GM23338 (cell line): ENCODE data around the gene CXCL16. TPM values are rescaled to one million over a fixed set of nuclear protein-coding genes. Genes with fewer than 3 reads are reported as not detected.

ENCODE experiments used
- ATAC-seq: fragments of 200-7000 bp; cut with Tn5 transposase; 3 replicates; pipeline ENCODE4 v1.9.1; 2020
- DNase-seq: peaks from one replicate; pipeline ENCODE4 v3.0.0-alpha.2; 2015; ENCODE audit warnings: low spot score
- H2AFZ ChIP-seq: fragments of 200-600 bp; sonication (generic); 2 replicates; pipeline ENCODE4 v1.8.0; 2016; ENCODE audit warnings: antibody characterized with exemption, mild to moderate bottlenecking, moderate library complexity
- H3F3A ChIP-seq: fragments of 200-600 bp; sonication (generic); replicated peaks from 2 replicates; pipeline ENCODE4 v1.8.0; 2017; ENCODE audit warnings: antibody characterized with exemption, mixed run types, low read depth
- H3K27ac ChIP-seq: fragments of 200-600 bp; sonication (generic); 2 replicates; pipeline ENCODE4 v1.6.1; 2016; ENCODE audit warnings: low read depth
- H3K27me3 ChIP-seq: fragments of 200-600 bp; sonication (generic); 2 replicates; pipeline ENCODE4 v1.8.0; 2016; ENCODE audit warnings: mild to moderate bottlenecking, mixed run types, moderate library complexity; ENCODE audit not compliant: insufficient read depth
- H3K36me3 ChIP-seq: fragments of 200-600 bp; sonication (generic); 2 replicates; pipeline ENCODE4 v1.8.0; 2016; ENCODE audit warnings: mild to moderate bottlenecking; ENCODE audit not compliant: insufficient read depth
- H3K4me1 ChIP-seq: fragments of 200-600 bp; sonication (generic); 2 replicates; pipeline ENCODE4 v1.8.0; 2016; ENCODE audit warnings: mild to moderate bottlenecking, moderate library complexity; ENCODE audit not compliant: insufficient read depth
- H3K4me2 ChIP-seq: fragments of 200-600 bp; sonication (generic); 2 replicates; pipeline ENCODE4 v1.7.1; 2017; ENCODE audit warnings: mixed run types
- H3K4me3 ChIP-seq: fragments of 200-600 bp; sonication (generic); 2 replicates; pipeline ENCODE4 v1.6.1; 2016; ENCODE audit warnings: mixed run types
- H3K79me2 ChIP-seq: fragments of 200-600 bp; sonication (generic); replicated peaks from 2 replicates; pipeline ENCODE4 v1.8.0; 2017; ENCODE audit warnings: mild to moderate bottlenecking; ENCODE audit not compliant: insufficient read depth
- H3K9me2 ChIP-seq: fragments of 200-600 bp; sonication (generic); 2 replicates; pipeline ENCODE4 v1.8.0; 2017; ENCODE audit not compliant: insufficient read depth
- H4K20me1 ChIP-seq: fragments of 200-600 bp; sonication (generic); replicated peaks from 2 replicates; pipeline ENCODE4 v1.8.0; 2017; ENCODE audit warnings: mild to moderate bottlenecking; ENCODE audit not compliant: insufficient read depth
- H3K27ac Mint-ChIP-seq: 2 replicates; pipeline ENCODE4 v1.8.0; 2020; ENCODE audit warnings: inconsistent platforms, mild to moderate bottlenecking, moderate library complexity, mixed read lengths
- H3K27me3 Mint-ChIP-seq: 3 replicates; pipeline ENCODE4 v1.8.0; 2022; ENCODE audit warnings: low read depth, mild to moderate bottlenecking, moderate library complexity, mixed read lengths, inconsistent platforms; ENCODE audit not compliant: insufficient read depth, poor library complexity
- H3K36me3 Mint-ChIP-seq: 3 replicates; pipeline ENCODE4 v1.8.0; 2021; ENCODE audit warnings: low read depth, mild to moderate bottlenecking, inconsistent platforms, moderate library complexity, mixed read lengths
- H3K4me1 Mint-ChIP-seq: 3 replicates; pipeline ENCODE4 v1.8.0; 2020; ENCODE audit warnings: mild to moderate bottlenecking, inconsistent platforms, mixed read lengths
- H3K4me3 Mint-ChIP-seq: 3 replicates; pipeline ENCODE4 v1.8.0; 2021; ENCODE audit warnings: moderate library complexity, mild to moderate bottlenecking, inconsistent platforms, mixed read lengths
- H3K9me3 Mint-ChIP-seq: 3 replicates; pipeline ENCODE4 v1.8.0; 2020; ENCODE audit warnings: moderate library complexity, mild to moderate bottlenecking, inconsistent platforms, mixed read lengths
- CREB1 ChIP-seq: fragments of 250-450 bp; sonication (Bioruptor Pico); IDR thresholded peaks from 2 replicates; pipeline ENCODE4 v1.5.0; 2020; ENCODE audit warnings: low read depth, mild to moderate bottlenecking, moderate library complexity
- EZH2 ChIP-seq: fragments of 200-600 bp; sonication (generic); IDR thresholded peaks from one replicate; pipeline ENCODE4 v1.8.0; 2017; ENCODE audit warnings: antibody characterized with exemption, mild to moderate bottlenecking, low read depth; ENCODE audit not compliant: unreplicated experiment
- EZH2phosphoT487 ChIP-seq: fragments of 200-600 bp; sonication (generic); IDR thresholded peaks from one replicate; pipeline ENCODE4 v1.8.1; 2018; ENCODE audit warnings: antibody characterized with exemption; ENCODE audit not compliant: unreplicated experiment
- JUNB ChIP-seq: IDR thresholded peaks from one replicate; pipeline ENCODE4 v1.6.1; 2016; ENCODE audit warnings: antibody characterized with exemption; ENCODE audit not compliant: unreplicated experiment
- POLR2AphosphoS5 ChIP-seq: IDR thresholded peaks from 2 replicates; pipeline ENCODE4 v1.6.1; 2016; ENCODE audit warnings: antibody characterized with exemption, low read depth
- REST ChIP-seq: IDR thresholded peaks from one replicate; pipeline ENCODE4 v1.6.1; 2018; ENCODE audit warnings: antibody characterized with exemption; ENCODE audit not compliant: unreplicated experiment
- ZNF114 ChIP-seq: fragments of 250-450 bp; sonication (Bioruptor Pico); IDR thresholded peaks from 2 replicates; pipeline ENCODE4 v1.5.0; 2020; ENCODE audit warnings: mild to moderate bottlenecking, moderate library complexity
- ZNF331 ChIP-seq: fragments of 250-450 bp; sonication (Bioruptor Pico); IDR thresholded peaks from 2 replicates; pipeline ENCODE4 v1.5.0; 2020; ENCODE audit warnings: low read depth, mild to moderate bottlenecking, moderate library complexity
- ZNF462 ChIP-seq: fragments of 250-450 bp; sonication (Bioruptor Pico); IDR thresholded peaks from 2 replicates; pipeline ENCODE4 v1.5.0; 2020; ENCODE audit warnings: mild to moderate bottlenecking, moderate library complexity
- polyA plus RNA-seq: library from polyadenylated mRNA; unstranded; fragments of >200 nt; fragmentation: Nextera tagmentation; extraction: Ambion mirVana; gene quantifications from 2 replicates; pipeline ENCODE4 v1.2.1, GENCODE V29; 2016
- total RNA-seq: library from RNA; depleted of rRNA; stranded (reverse); fragments of >200 nt; shearing (Covaris generic); gene quantifications from 2 replicates; pipeline ENCODE4 v1.2.3, GENCODE V29; 2014

Gene CXCL16
- total and polyA plus RNA-seq, 2 experiments from 2014 or later = 4.0 to 4.1 TPM

GRCh38 chr17:4741544-4741943 is 1.8 kb upstream of the CXCL16 start:
- Histone ChIP-seq H2AFZ (no peak overlapping the region), H3K4me3 (no peak overlapping the region), H3K27ac (no peak overlapping the region), H3K79me2 (no peaks in the 10 kb centered on the region), H4K20me1 (0 out of 2 replicates have a peak, but pooled peaks cover 5% of the 10 kb centered on the region), H3K9me2 (no peaks in the 10 kb centered on the region), H3K27me3 (peaks cover 63% of the 10 kb centered on the region), H3K4me2 (no peak overlapping the region), H3K4me1 (peaks cover 15% of the 10 kb centered on the region), H3K36me3 (no peaks in the 10 kb centered on the region), H3F3A (peaks cover 13% of the 10 kb centered on the region; the same call in 1 of the 2 replicates)
- Mint-ChIP-seq H3K9me3 (no peaks in the 10 kb centered on the region; the same call in 1 of the 3 replicates), H3K27ac (no peak overlapping the region), H3K27me3 (peaks cover 69% of the 10 kb centered on the region), H3K4me1 (peaks cover 23% of the 10 kb centered on the region), H3K4me3 (no peak overlapping the region), H3K36me3 (no peaks in the 10 kb centered on the region; the same call in 2 of the 3 replicates)
- no peak for TF ChIP-seq ZNF114 (CRISPR knock-in tag)
- no peak for TF ChIP-seq ZNF331
- no peak for TF ChIP-seq EZH2phosphoT487
- TF ChIP-seq JUNB = no peak
- TF ChIP-seq POLR2AphosphoS5 = no peak
- TF ChIP-seq ZNF462 (CRISPR knock-in tag) = no peak
- no peak for TF ChIP-seq REST
- no peak for TF ChIP-seq CREB1 (CRISPR knock-in tag)
- TF ChIP-seq EZH2 = no peak
- no peak for ATAC-seq
- no peak for DNase-seq
